HG03354 (cell line): Measurements from ENCODE around the gene PSMA4.
"Not testable (repeated sequence)": the region's sequence is repeated elsewhere in the genome, so short reads cannot be mapped to it uniquely, and the experiment has no call there.

Experiments
- ATAC-seq: cut with Tn5 transposase; IDR thresholded peaks from one replicate; pipeline ENCODE4 v1.9.1; 2021; ENCODE audit warnings: mild to moderate bottlenecking; ENCODE audit not compliant: unreplicated experiment, poor library complexity, severe bottlenecking

PSMA4 gene

DNA sequence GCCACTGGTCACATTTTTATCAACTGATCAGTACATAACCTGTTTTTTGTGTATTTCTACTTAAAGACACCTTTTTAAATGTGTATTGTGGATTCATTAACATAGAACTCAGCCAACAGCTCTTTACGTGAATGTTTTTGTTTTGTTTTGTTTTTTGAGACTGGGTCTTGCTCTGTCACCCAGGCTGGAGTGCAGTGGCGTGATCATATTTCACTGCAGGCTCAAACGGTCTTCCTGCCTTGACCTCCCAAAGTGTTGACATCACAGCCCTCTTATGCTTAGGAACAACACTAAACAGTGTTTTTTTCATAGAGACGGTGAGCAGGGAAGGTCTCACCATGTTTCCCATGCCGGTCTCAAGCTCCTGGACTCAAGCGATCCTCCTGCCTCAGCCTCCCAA, 9.9 kb downstream of the PSMA4 start:
- ATAC-seq = no peak

DNA sequence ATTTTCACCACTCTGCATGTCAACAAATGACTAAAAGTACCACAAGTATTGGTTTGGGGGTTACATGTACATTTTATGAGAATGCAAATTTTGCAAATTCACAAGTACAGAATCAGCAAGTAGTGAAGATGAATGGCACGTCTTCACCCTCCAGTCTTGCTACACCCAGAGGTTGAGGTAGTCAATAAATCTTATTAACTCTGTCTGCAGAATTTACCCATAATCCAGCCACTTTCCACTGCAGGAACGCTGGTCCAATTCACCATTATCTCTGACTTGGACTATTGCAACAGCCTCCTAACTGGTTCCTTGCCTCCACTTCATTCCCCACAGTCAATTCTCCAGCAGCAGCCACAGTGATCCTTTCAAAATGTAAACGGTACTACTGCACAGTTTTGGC, 10.6 kb downstream of the PSMA4 start:
- no peak for ATAC-seq

DNA sequence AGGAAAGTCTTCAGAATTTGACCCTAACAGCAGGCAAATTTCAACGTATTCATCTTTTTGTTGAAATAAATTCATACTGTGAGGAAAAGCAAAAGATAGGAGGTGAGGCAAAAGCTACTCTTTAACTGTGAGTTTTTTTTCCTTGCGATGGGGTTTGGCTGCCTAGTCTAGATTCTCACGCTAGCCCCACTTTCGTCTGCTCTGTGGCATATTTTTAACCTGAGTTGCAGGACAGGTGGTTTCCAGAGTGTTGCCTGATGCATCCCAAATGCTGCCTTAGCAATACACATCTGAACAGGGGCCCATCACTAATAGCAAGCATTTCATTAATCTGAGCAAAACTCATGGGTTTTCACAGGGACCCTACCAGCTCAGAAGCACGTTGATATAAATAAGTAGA, 11.7 kb downstream of the PSMA4 start:
- no peak for ATAC-seq

DNA sequence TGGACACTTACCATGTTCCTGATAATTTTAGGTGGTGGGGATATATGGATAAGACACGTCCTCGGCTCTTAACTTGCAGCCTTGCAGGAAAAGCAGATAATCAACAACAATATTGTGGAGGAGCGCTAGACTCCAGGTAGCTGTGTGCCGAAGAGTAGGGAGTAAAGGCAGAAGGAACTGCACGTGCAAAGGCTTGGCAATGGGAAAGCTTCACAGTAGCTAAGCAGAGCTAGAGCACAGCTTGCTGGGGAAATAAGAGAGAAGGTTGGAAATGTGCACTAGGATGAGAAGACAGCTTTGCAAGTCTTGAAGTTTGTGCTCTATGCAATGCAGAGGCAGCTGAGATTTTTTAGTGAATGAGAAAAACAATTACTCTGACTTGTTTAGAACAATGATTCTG, 12.4 kb downstream of the PSMA4 start:
- ATAC-seq = no peak

DNA sequence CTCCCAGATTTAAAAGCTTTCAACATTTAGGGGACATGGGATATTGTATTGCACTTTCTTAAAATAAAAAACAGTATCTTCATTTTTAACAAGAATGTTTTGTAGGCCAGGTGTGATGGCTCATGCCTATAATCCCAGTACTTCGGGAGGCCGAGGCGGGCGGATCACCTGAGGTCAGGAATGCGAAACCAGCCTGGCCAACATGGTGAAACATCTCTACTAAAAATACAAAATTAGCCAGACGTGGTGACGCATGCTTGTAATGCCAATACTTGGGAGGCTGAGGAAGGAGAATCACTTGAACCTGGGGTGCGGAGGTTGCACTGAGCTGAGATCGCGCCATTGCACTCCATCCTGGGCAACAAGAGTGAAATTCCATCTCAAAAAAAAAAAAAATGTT, 20.0 kb downstream of the PSMA4 start:
- ATAC-seq = not testable (repeated sequence)

DNA sequence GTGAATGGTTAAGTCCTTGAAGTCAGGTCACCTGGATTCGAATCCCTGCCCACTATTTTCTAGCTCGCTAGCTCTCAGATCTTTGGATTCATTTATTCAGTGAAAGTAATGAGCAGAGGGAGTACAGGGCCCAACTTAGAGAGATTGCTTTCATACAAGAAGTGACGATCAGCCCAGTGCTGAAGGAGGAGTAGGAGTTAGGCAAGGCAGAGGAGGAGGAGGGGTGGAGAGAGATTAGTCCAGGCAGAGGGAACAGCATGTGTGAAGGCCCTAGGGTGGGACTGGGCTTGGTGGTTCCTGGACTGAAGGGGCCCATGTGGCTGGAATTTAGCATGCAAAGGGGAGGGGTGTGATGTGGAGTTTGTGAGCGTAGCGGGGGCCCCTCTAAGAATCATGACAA, 21.2 kb downstream of the PSMA4 start:
- ATAC-seq = no peak

DNA sequence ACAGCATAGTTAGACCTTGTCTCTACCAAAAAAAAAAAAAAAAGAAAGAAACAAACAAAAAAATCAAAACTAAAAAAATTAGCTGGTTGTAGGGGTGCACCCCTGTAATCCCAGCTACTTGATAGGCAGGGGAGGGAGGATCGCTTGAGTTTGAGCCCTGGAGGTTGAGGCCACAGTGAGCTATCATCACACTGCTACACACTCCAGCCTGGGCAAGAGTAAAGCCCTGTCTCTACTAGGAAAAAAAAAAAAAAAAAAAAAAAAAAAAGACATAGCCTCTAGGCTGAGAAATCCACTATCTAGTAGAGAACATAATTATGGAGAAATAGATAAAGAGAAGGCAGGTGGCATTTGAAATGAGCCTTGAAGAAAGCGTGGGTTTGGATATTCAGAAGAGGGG, 22.8 kb downstream of the PSMA4 start:
- ATAC-seq = no peak

DNA sequence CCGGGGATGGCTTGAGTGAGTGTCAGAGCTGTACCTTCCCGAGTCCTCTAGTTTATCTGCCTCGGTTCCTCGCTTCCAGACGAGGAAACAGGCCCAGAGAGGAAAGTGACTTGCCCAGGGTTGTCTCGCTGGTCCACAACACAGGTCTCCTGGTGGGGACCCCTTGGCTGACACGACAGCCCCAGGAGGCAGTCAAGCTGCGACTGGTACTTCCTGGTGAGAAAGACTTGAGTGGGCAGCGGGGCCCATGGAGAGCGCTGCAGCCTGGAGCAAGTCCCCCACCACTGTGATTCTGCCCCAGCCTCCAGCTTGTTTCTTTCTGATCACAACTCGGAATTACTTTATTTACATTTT, 24.5 kb downstream of the PSMA4 start:
- ATAC-seq = peak; percentile 12

DNA sequence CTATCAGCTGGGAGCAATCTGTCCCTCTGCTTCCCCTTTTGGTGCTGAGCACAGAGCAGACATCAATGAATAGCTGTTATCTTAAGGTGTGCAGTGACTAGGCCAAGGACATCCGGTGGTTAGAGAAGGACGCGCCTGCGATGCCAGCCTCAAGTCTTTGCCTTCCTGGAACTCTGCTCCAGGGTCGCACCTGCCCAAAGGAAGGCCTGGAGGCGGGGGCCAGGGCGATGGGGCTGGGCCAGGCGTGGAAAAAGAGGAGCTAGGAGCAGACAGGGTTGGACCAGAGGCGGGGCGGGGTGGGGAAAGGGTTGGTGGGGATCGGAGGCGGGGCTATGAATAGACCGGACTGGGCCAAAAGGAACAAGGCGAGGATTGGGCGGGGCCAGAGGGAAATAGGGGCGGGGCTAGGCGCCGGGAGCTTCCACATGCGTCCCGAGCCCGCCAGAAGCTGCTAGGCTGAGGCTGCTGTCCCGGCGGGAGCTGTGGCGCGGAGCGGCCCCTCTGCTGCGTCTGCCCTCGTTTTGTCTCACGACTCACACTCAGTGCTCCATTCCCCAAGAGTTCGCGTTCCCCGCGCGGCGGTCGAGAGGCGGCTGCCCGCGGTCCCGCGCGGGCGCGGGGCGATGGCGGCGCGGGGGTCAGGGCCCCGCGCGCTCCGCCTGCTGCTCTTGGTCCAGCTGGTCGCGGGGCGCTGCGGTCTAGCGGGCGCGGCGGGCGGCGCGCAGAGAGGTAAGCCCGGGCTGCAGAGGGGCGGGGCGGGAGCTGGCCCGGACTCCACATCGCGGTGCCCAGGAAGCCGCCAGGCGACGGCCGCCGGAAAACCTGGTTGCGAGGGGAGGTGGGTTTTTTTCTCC, 25.1 kb downstream of the PSMA4 start, which contains the start of gene CHRNA5:
TSS of gene CHRNA5 (plus strand) at position 424 of the 854 bp plus-strand sequence. CDS start at position 624, 200 bp downstream.
- peak; percentile 73 for ATAC-seq

DNA sequence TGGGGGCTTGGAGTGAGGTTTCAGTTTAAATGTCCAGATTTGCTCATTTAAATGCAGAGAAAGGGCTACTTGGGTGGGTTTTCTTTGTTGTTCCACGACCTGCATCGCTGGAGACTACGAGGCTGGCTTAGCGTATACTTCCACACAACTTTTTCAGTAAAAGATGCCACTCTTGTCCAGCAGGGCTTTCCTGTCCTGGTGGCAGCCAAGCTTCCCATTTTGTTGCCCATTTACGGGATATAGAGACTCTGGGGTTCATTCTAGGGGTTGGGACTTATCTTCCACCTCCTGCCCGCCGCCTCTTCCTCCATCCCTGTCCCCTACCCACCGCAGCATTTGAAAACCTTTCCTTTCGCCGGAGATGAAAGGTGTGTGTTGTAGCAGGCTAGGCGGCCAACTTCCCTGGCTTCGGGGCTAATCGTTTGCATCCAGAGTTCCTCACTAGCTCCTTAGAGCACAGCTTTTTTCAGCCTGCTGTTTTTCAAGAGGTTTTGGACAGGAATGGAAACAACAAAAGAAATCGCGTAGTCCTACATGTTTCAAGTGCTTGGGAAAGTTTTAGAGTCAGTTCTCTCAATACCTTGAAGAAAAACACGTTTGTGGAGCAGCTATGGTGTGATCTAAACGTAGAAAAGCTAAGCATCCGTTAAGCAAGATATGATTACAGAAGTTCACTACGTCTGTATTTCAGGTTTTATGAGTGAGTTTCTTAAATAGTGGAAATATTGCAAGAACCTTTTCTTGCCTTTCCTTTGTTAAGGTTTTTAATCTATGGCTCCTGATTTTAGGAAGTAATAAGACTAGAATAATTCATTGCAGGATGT, 25.9 kb downstream of the PSMA4 start:
- ATAC-seq = peak; percentile 37

DNA sequence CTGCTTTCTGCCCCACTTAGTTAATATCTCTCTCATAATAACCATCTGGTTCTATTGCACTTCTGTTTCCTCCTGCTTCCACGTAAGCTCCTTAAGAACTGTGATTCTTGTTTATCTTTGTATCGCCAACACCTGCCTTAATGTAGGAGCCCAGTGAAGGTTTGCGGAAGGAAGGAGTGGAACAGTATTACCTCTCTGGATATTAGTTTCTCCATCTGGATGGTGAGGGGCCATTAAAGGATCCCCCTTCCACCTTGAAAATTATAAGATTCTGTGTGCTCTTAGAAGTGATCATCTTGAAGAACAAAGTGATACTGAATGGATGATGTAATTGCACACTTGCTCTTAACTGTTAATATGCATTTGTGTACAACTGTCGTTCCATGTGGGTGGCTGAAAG, 27.3 kb downstream of the PSMA4 start:
- ATAC-seq = no peak

DNA sequence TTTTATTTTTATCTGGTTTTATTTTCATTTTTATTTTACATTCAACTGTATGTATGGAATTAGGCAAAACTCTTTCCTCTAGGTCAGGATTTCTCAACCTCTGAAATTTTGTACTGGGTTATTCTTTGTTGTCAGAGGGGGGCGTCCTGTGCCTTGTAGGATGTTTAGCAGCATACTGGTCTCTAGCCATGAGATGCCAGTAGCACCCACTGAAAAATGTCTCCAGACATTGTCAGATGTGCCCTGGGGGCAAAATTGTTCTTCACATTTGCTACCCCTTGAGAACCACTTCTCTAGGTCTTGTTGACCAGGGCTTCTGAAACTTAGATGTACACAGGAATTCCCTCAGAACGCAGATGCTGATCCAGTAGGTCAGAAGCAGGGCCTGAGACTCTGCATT, 30.5 kb downstream of the PSMA4 start:
- ATAC-seq = no peak

DNA sequence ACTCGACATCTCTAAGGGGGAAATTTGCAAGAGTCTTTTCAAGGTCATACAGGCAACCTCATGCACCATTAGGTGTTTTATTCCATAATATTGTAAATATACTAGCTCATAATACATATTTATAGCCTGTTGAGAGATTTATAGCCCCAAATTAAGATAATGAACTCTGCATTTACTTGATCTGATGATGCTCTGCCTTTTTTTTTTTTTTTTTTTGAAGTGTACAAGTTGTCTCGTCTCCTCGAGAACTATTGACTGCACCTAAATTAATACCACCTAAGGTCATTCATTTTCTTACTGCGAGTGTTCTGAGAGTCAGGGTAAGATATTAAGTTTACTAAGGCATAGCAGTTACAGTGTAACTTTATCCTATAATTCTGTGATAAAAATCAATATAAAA, 31.1 kb downstream of the PSMA4 start:
- no peak for ATAC-seq

DNA sequence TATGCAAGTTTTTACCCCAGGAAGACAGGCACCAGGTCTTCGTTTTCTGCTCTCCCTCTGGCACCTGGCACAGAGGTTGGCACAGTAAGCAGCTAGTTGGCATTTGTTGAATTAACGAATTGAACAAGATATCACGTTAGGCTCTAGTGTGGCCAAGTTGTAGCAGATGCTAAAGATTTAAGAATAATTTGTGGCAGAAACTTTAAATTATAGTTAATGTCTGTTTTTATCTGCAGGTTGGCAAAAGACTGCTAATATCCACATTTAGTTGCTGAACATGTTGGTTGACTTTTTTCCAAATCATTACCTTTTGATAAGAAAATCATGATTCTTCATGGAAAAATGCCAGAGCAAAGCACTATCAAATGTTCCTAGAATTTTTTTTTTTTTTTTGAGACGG, 33.2 kb downstream of the PSMA4 start:
- no peak for ATAC-seq

DNA sequence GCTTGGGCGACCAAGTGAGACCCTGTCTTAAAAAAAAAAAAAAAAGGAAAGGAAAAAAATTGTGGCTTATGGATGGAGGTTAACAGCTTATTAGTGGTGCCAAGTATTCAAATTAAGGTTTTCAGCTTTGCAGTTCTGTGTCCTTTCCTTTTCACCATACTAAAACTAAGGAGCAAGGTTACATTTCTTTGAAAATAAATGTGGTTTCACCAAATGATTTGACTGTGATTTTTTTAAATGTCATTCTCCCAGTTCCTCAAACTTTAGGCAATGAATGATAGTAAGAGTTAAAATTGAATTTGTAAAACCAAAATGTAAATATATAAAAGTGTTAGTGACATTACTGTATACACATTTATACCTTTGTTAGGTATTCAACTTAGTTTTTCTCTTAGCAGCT, 34.7 kb downstream of the PSMA4 start:
- ATAC-seq = no peak

DNA sequence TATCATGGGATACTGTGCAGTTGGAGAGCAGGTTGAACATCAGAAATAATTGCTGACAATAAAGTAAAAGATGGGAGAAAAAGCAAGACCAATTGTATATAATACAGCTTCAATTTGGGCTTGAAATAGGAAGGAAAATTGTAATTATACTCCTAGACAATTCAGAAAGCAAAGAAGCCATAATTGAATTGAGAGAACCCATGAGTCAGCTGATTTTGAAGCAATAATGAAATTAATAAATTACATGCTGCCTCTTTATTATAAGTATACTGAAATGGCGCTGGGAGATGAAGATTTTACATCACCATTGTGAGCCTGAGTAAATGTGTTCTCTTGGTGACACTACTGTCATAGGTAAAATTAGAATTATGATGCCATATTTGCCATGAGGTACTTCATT, 57.3 kb downstream of the PSMA4 start:
- no peak for ATAC-seq

DNA sequence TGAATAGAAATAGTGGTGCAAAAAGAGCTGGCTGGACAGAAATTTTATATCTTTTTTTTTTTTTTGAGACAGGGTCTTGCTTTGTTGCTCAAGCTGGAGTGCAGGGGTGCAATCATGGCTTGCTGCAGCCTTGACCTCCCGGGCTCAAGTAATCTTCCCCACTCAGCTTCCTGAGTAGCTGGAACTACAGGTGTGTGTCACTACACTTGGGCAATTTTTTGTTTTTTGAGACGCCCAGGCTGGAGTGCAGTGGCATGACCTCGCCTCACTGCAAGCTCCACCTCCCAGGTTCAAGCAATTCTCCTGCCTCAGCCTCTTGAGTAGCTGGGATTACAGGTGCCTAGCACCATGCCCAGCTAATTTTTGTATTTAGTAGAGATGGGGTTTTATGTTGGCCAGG, 58.1 kb downstream of the PSMA4 start:
- ATAC-seq = no peak

DNA sequence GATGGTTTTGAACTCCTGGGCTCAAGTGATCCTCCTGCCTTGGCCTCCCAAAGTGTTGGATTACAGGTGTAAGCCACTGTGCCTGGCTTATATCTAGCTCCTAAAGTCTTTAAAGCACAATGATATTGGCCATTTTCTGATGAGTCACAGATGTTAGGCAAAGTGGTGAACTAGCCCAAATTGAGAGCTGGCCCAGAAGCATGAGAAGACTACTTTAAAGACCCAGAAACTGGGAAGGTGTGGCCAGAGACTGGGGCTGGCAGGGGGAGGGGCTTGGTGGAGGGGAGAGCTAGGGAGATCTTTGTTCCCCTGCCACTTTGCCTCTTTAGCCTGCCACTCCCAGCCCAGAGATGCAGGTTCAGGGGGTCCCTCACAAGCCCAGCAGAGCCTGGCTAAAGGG, 58.9 kb downstream of the PSMA4 start:
- ATAC-seq = no peak
